ENCODE measurements around the gene TMEM30A. TPM values are rescaled to one million over a fixed set of nuclear protein-coding genes. Genes with fewer than 3 reads are reported as not detected.

TMEM30A gene
- total RNA-seq, 2 experiments from 2014 or later = 18.2 to 32.1 TPM

- no peak overlapping the region for H3K4me2 ChIP-seq (ENCODE audit: low read length)
- intact Hi-C loops (cut with micrococcal nuclease; ENCODE audit: unreplicated experiment) = no loop called here
- no peak for DNase-seq (ENCODE audit: low spot score)
- H3K4me3 ChIP-seq (ENCODE audit: low read depth, low read length, poor library complexity, severe bottlenecking) = no peak overlapping the region
- no peak overlapping the region for H2AFZ ChIP-seq (ENCODE audit: low read length)
- peaks cover 97% of the 10 kb centered on the region for H3K79me2 ChIP-seq (ENCODE audit: insufficient read depth, low read depth, low read length)
- ChIA-PET CTCF (ENCODE audit: unreplicated experiment) (interaction anchor here (0.9 kb wide), 1 partner anchor 11 kb away, joined by 4 read pairs; no protein-coding TSS in a partner anchor), POLR2A (interaction anchor here (0.7 to 1.5 kb wide), 4 partner anchors 8 to 20 kb away, joined by 3 to 4 read pairs (median 4); no protein-coding TSS in a partner anchor)
- no peak overlapping the region for H3K27ac ChIP-seq (ENCODE audit: low read depth, low read length, poor library complexity, severe bottlenecking)
- BruUV-seq (replicated peaks) = no TSS peak
- peaks cover 16% of the 10 kb centered on the region for H3K4me1 ChIP-seq (ENCODE audit: insufficient read depth, low read length, poor library complexity, severe bottlenecking)
- peaks cover 22% of the 10 kb centered on the region for H4K20me1 ChIP-seq (ENCODE audit: insufficient read depth, low read length)
- TF ChIP-seq EZH2phosphoT487 (IDR thresholded peaks at IDR 0.05; ENCODE audit: borderline replicate concordance, low read depth, low read length) (no peak), CTCF (conservative IDR thresholded peaks at IDR 0.05; ENCODE audit: low read length) (no peak)
- no peaks in the 10 kb centered on the region for H3K9me2 ChIP-seq (ENCODE audit: insufficient read depth, low read length)
- no peaks in the 10 kb centered on the region for H3K9me3 ChIP-seq (ENCODE audit: low read length)
- peaks cover 14% of the 10 kb centered on the region for H3K36me3 ChIP-seq (ENCODE audit: insufficient read depth, low read length)
Observed at GRCh38 chr6:75279418-75279817, 5.2 kb downstream of the TMEM30A start.

- no TSS peak for BruUV-seq (replicated peaks)
- no peak for DNase-seq (ENCODE audit: low spot score)
- no peak overlapping the region for H3K27ac ChIP-seq (ENCODE audit: low read depth, low read length, poor library complexity, severe bottlenecking)
- POLR2A ChIA-PET = interaction anchor here (0.6 to 1.9 kb wide), 4 partner anchors 8 to 157 kb away, joined by 3 to 5 read pairs (median 4); no protein-coding TSS in a partner anchor
- H3K4me1 ChIP-seq (ENCODE audit: insufficient read depth, low read length, poor library complexity, severe bottlenecking) = peaks cover 24% of the 10 kb centered on the region
- H3K9me3 ChIP-seq (ENCODE audit: low read length) = no peaks in the 10 kb centered on the region
- H4K20me1 ChIP-seq (ENCODE audit: insufficient read depth, low read length) = peaks cover 18% of the 10 kb centered on the region
- peaks cover 22% of the 10 kb centered on the region for H3K36me3 ChIP-seq (ENCODE audit: insufficient read depth, low read length)
- H3K4me3 ChIP-seq (ENCODE audit: low read depth, low read length, poor library complexity, severe bottlenecking) = no peak overlapping the region
- intact Hi-C loops (cut with micrococcal nuclease; ENCODE audit: unreplicated experiment) = no loop called here
- no peaks in the 10 kb centered on the region for H3K9me2 ChIP-seq (ENCODE audit: insufficient read depth, low read length)
- peaks cover 97% of the 10 kb centered on the region for H3K79me2 ChIP-seq (ENCODE audit: insufficient read depth, low read depth, low read length)
- H2AFZ ChIP-seq (ENCODE audit: low read length) = no peak overlapping the region
- CTCF ChIA-PET (ENCODE audit: unreplicated experiment) = no interaction called here
- H3K4me2 ChIP-seq (ENCODE audit: low read length) = no peak overlapping the region
- TF ChIP-seq CTCF (conservative IDR thresholded peaks at IDR 0.05; ENCODE audit: low read length) (no peak), EZH2phosphoT487 (IDR thresholded peaks at IDR 0.05; ENCODE audit: borderline replicate concordance, low read depth, low read length) (no peak)
Observed at GRCh38 chr6:75278474-75279077, 6.0 kb downstream of the TMEM30A start.

- H3K9me2 ChIP-seq (ENCODE audit: insufficient read depth, low read length) = no peaks in the 10 kb centered on the region
- peaks cover 2% of the 10 kb centered on the region; the same call in 1 of the 2 replicates for H4K20me1 ChIP-seq (ENCODE audit: insufficient read depth, low read length)
- TF ChIP-seq CTCF (conservative IDR thresholded peaks at IDR 0.05; ENCODE audit: low read length) (no peak), EZH2phosphoT487 (IDR thresholded peaks at IDR 0.05; ENCODE audit: borderline replicate concordance, low read depth, low read length) (no peak)
- no peak for DNase-seq (ENCODE audit: low spot score)
- BruUV-seq (replicated peaks) = no TSS peak
- POLR2A ChIA-PET = interaction anchor here (0.6 to 1.6 kb wide), 4 partner anchors 9 to 1621 kb away, joined by 3 to 5 read pairs (median 4); partner anchors contain the start of gene SLC17A5
- peaks cover 55% of the 10 kb centered on the region for H3K36me3 ChIP-seq (ENCODE audit: insufficient read depth, low read length)
- H2AFZ ChIP-seq (ENCODE audit: low read length) = no peak overlapping the region
- H3K4me1 ChIP-seq (ENCODE audit: insufficient read depth, low read length, poor library complexity, severe bottlenecking) = peaks cover 19% of the 10 kb centered on the region
- intact Hi-C loops (cut with micrococcal nuclease; ENCODE audit: unreplicated experiment) = no loop called here
- H3K4me3 ChIP-seq (ENCODE audit: low read depth, low read length, poor library complexity, severe bottlenecking) = no peak overlapping the region
- peaks cover 96% of the 10 kb centered on the region for H3K79me2 ChIP-seq (ENCODE audit: insufficient read depth, low read depth, low read length)
- no peak overlapping the region for H3K27ac ChIP-seq (ENCODE audit: low read depth, low read length, poor library complexity, severe bottlenecking)
- CTCF ChIA-PET (ENCODE audit: unreplicated experiment) = interaction anchor here (1.3 kb wide), 1 partner anchor 9 kb away, joined by 3 read pairs; no protein-coding TSS in a partner anchor
- no peak overlapping the region for H3K4me2 ChIP-seq (ENCODE audit: low read length)
- H3K9me3 ChIP-seq (ENCODE audit: low read length) = peaks cover 13% of the 10 kb centered on the region; the same call in 1 of the 2 replicates
Observed at GRCh38 chr6:75275067-75275466, 9.5 kb downstream of the TMEM30A start.

All from OCI-LY7 (cell line).